Measurements from ENCODE around the gene EDC4. TPM values are rescaled to one million over a fixed set of nuclear protein-coding genes. Genes with fewer than 3 reads are reported as not detected.

Gene EDC4
- total RNA-seq, 1 donor from 2014 or later, result 115 TPM

- DNase-seq (ENCODE audit: low spot score), result peak; percentile 92
- peak within 1 kb of the TSS; percentile 93 for H3K4me3 Mint-ChIP-seq
- H3K27me3 Mint-ChIP-seq (ENCODE audit: insufficient read depth), result peaks cover 5% of the 10 kb centered on the region
- no peaks in the 10 kb centered on the region for H3K9me3 Mint-ChIP-seq
- H3K27ac Mint-ChIP-seq, result peak within 1 kb of the TSS; percentile 96
- intact Hi-C loops (cut with micrococcal nuclease), result loop anchor here (1.0 to 10.0 kb wide), 10 partner anchors 8 to 473 kb away; partner anchors contain the start of genes ACD, CTCF, EDC4 and PARD6A
- peaks cover 33% of the 10 kb centered on the region for H3K4me1 Mint-ChIP-seq (ENCODE audit: low read depth)
- H3K36me3 Mint-ChIP-seq (ENCODE audit: low read depth), result no peaks in the 10 kb centered on the region
These were observed 30.9 kb upstream of the EDC4 start, which contains the start of gene THAP11 for GRCh38 chr16:67841816-67842508. Gene THAP11, plus strand, starts transcription at chr16:67842320. Its CDS starts 235 bp downstream, at chr16:67842555.

GRCh38 chr16:67842509-67843342 lies 30.1 kb upstream of the EDC4 start:
- DNase-seq (ENCODE audit: low spot score), result peak; percentile 59
- Mint-ChIP-seq H3K27me3 (ENCODE audit: insufficient read depth) (peaks cover 3% of the 10 kb centered on the region), H3K9me3 (no peaks in the 10 kb centered on the region), H3K4me3 (peak overlapping the region; percentile 89), H3K27ac (peak overlapping the region; percentile 86), H3K4me1 (ENCODE audit: low read depth) (peaks cover 36% of the 10 kb centered on the region), H3K36me3 (ENCODE audit: low read depth) (no peaks in the 10 kb centered on the region)
- intact Hi-C loops (cut with micrococcal nuclease), result loop anchor here (1.0 to 10.0 kb wide), 9 partner anchors 8 to 472 kb away; partner anchors contain the start of genes ACD, CTCF, EDC4 and PARD6A

- Mint-ChIP-seq H3K9me3 (no peaks in the 10 kb centered on the region), H3K27me3 (ENCODE audit: insufficient read depth) (no peaks in the 10 kb centered on the region), H3K4me3 (peak overlapping the region; percentile 89), H3K36me3 (ENCODE audit: low read depth) (no peaks in the 10 kb centered on the region), H3K4me1 (ENCODE audit: low read depth) (peaks cover 39% of the 10 kb centered on the region), H3K27ac (peak overlapping the region; percentile 86)
- DNase-seq (ENCODE audit: low spot score), result no peak
- intact Hi-C loops (cut with micrococcal nuclease), result loop anchor here (2.0 to 10.0 kb wide), 3 partner anchors 91 to 471 kb away; partner anchors contain the start of genes ACD, PARD6A, PRMT7 and SLC7A6OS
These were observed 29.5 kb upstream of the EDC4 start for GRCh38 chr16:67843343-67843765.

GRCh38 chr16:67844497-67844896 lies 28.4 kb upstream of the EDC4 start:
- peaks cover 44% of the 10 kb centered on the region for H3K4me1 Mint-ChIP-seq (ENCODE audit: low read depth)
- peak overlapping the region; percentile 89 for H3K4me3 Mint-ChIP-seq
- H3K27ac Mint-ChIP-seq, result peak overlapping the region; percentile 48
- H3K9me3 Mint-ChIP-seq, result no peaks in the 10 kb centered on the region
- no peaks in the 10 kb centered on the region for H3K27me3 Mint-ChIP-seq (ENCODE audit: insufficient read depth)
- H3K36me3 Mint-ChIP-seq (ENCODE audit: low read depth), result peaks cover 4% of the 10 kb centered on the region
- DNase-seq (ENCODE audit: low spot score), result no peak
- intact Hi-C loops (cut with micrococcal nuclease), result loop anchor here (10.0 kb wide), 1 partner anchor 470 kb away; the partner anchor contains the start of genes PRMT7 and SLC7A6OS

GRCh38 chr16:67845291-67846062 lies 27.4 kb upstream of the EDC4 start:
- Mint-ChIP-seq H3K27ac (peak overlapping the region; percentile 92), H3K4me1 (ENCODE audit: low read depth) (peaks cover 44% of the 10 kb centered on the region), H3K27me3 (ENCODE audit: insufficient read depth) (no peaks in the 10 kb centered on the region), H3K4me3 (peak overlapping the region; percentile 91), H3K9me3 (no peaks in the 10 kb centered on the region), H3K36me3 (ENCODE audit: low read depth) (peaks cover 6% of the 10 kb centered on the region)
- no peak for DNase-seq (ENCODE audit: low spot score)
- intact Hi-C loops (cut with micrococcal nuclease), result loop anchor here (1.0 to 10.0 kb wide), 12 partner anchors 11 to 619 kb away; partner anchors contain the start of genes ATP6V0D1, DDX28, DUS2 and EDC4

- peak overlapping the region; percentile 92 for H3K27ac Mint-ChIP-seq
- H3K27me3 Mint-ChIP-seq (ENCODE audit: insufficient read depth), result no peaks in the 10 kb centered on the region
- no peak for DNase-seq (ENCODE audit: low spot score)
- peak overlapping the region; percentile 91 for H3K4me3 Mint-ChIP-seq
- peaks cover 44% of the 10 kb centered on the region for H3K4me1 Mint-ChIP-seq (ENCODE audit: low read depth)
- intact Hi-C loops (cut with micrococcal nuclease), result loop anchor here (1.0 to 10.0 kb wide), 12 partner anchors 12 to 620 kb away; partner anchors contain the start of genes ATP6V0D1, DDX28, DUS2 and EDC4
- H3K9me3 Mint-ChIP-seq, result no peaks in the 10 kb centered on the region
- peaks cover 6% of the 10 kb centered on the region for H3K36me3 Mint-ChIP-seq (ENCODE audit: low read depth)
These were observed 26.9 kb upstream of the EDC4 start for GRCh38 chr16:67846063-67846319.

GRCh38 chr16:67846320-67847063 lies 26.4 kb upstream of the EDC4 start, which contains the start of gene NUTF2:
Gene NUTF2, plus strand, starts transcription at chr16:67846933. Its CDS starts 18,198 bp downstream, at chr16:67865131.
- H3K4me3 Mint-ChIP-seq, result peak within 1 kb of the TSS; percentile 94
- peaks cover 41% of the 10 kb centered on the region for H3K4me1 Mint-ChIP-seq (ENCODE audit: low read depth)
- H3K27ac Mint-ChIP-seq, result peak within 1 kb of the TSS; percentile 92
- H3K27me3 Mint-ChIP-seq (ENCODE audit: insufficient read depth), result no peaks in the 10 kb centered on the region
- H3K9me3 Mint-ChIP-seq, result no peaks in the 10 kb centered on the region
- DNase-seq (ENCODE audit: low spot score), result peak; percentile 94
- H3K36me3 Mint-ChIP-seq (ENCODE audit: low read depth), result peaks cover 6% of the 10 kb centered on the region
- intact Hi-C loops (cut with micrococcal nuclease), result loop anchor here (1.0 to 10.0 kb wide), 12 partner anchors 12 to 620 kb away; partner anchors contain the start of genes ATP6V0D1, DDX28, DUS2 and EDC4

GRCh38 chr16:67847064-67847861 lies 25.6 kb upstream of the EDC4 start, which contains the start of gene CENPT:
Gene CENPT, minus strand, starts transcription at chr16:67847693. Its CDS starts 13,834 bp downstream, at chr16:67833859.
- DNase-seq (ENCODE audit: low spot score), result no peak
- Mint-ChIP-seq H3K27me3 (ENCODE audit: insufficient read depth) (no peaks in the 10 kb centered on the region), H3K36me3 (ENCODE audit: low read depth) (peaks cover 6% of the 10 kb centered on the region), H3K4me3 (peak within 1 kb of the TSS; percentile 94), H3K9me3 (no peaks in the 10 kb centered on the region), H3K4me1 (ENCODE audit: low read depth) (peaks cover 38% of the 10 kb centered on the region), H3K27ac (peak within 1 kb of the TSS; percentile 86)
- intact Hi-C loops (cut with micrococcal nuclease), result loop anchor here (2.0 to 10.0 kb wide), 2 partner anchors 366 to 468 kb away; partner anchors contain the start of genes ATP6V0D1, PRMT7 and SLC7A6OS

- peaks cover 38% of the 10 kb centered on the region for H3K4me1 Mint-ChIP-seq (ENCODE audit: low read depth)
- intact Hi-C loops (cut with micrococcal nuclease), result loop anchor here (10.0 kb wide), 1 partner anchor 467 kb away; the partner anchor contains the start of genes PRMT7 and SLC7A6OS
These were observed 24.7 kb upstream of the EDC4 start for GRCh38 chr16:67848118-67848517.

GRCh38 chr16:67853670-67854069 lies 19.2 kb upstream of the EDC4 start:
- H3K27ac Mint-ChIP-seq, result no peak overlapping the region
- no peak for DNase-seq (ENCODE audit: low spot score)
- intact Hi-C loops (cut with micrococcal nuclease), result no loop called here
- no peak overlapping the region for H3K4me3 Mint-ChIP-seq
- no peaks in the 10 kb centered on the region for H3K9me3 Mint-ChIP-seq
- peaks cover 31% of the 10 kb centered on the region for H3K4me1 Mint-ChIP-seq (ENCODE audit: low read depth)
- no peaks in the 10 kb centered on the region for H3K27me3 Mint-ChIP-seq (ENCODE audit: insufficient read depth)
- H3K36me3 Mint-ChIP-seq (ENCODE audit: low read depth), result peaks cover 11% of the 10 kb centered on the region

More at GRCh38 chr16:67848118-67848517, 24.7 kb upstream of the EDC4 start:
- peaks cover 6% of the 10 kb centered on the region for H3K36me3 Mint-ChIP-seq (ENCODE audit: low read depth)
- H3K4me3 Mint-ChIP-seq, result peak overlapping the region; percentile 94
- no peaks in the 10 kb centered on the region for H3K27me3 Mint-ChIP-seq (ENCODE audit: insufficient read depth)
- no peaks in the 10 kb centered on the region for H3K9me3 Mint-ChIP-seq
- peak overlapping the region; percentile 83 for H3K27ac Mint-ChIP-seq
- DNase-seq (ENCODE audit: low spot score), result no peak

GRCh38 chr16:67855789-67856188 lies 17.1 kb upstream of the EDC4 start:
- H3K36me3 Mint-ChIP-seq (ENCODE audit: low read depth), result peaks cover 5% of the 10 kb centered on the region
- H3K4me1 Mint-ChIP-seq (ENCODE audit: low read depth), result peaks cover 28% of the 10 kb centered on the region
- H3K27me3 Mint-ChIP-seq (ENCODE audit: insufficient read depth), result no peaks in the 10 kb centered on the region
- intact Hi-C loops (cut with micrococcal nuclease), result no loop called here
- H3K27ac Mint-ChIP-seq, result no peak overlapping the region
- H3K4me3 Mint-ChIP-seq, result no peak overlapping the region
- DNase-seq (ENCODE audit: low spot score), result no peak
- no peaks in the 10 kb centered on the region for H3K9me3 Mint-ChIP-seq

All from activated T-helper 1 cell treated with anti-CD3 and anti-CD28 coated beads, Interleukin-12 subunit alpha, Interleukin-12 subunit beta, Interleukin-2, Interleukin-4 antibody, amounts not matched to agents 30 ng/mL and 10 ng/mL and 1 ng/mL, durations not matched to agents 14 hours and 24 hours and 36 hours (primary cell).